Measurements from ENCODE around the gene ZNF407.

GRCh38 chr18:75105551-75106254, 508.0 kb downstream of the ZNF407 start:
- TF ChIP-seq CTCF (IDR thresholded peaks at IDR 0.05) (no peak), POLR2A (IDR thresholded peaks at IDR 0.05) (no peak)

Measured in testis (tissue), 2 donors.